Measurements from ENCODE around the gene ZFAND2A. TPM values are rescaled to one million over a fixed set of nuclear protein-coding genes. Genes with fewer than 3 reads are reported as not detected.
"Not testable (repeated sequence)": the region's sequence is repeated elsewhere in the genome, so short reads cannot be mapped to it uniquely, and the experiment has no call there.

The ZFAND2A gene
- total RNA-seq, 1 experiment from 2014 or later: 51.2 TPM

GRCh38 chr7:1160670-1161021, 650 bp upstream of the ZFAND2A start:
- H3K4me1 Mint-ChIP-seq (ENCODE audit: low read depth, unreplicated experiment): peaks cover 39% of the 10 kb centered on the region
- peak overlapping the region; percentile 97 for H3K4me3 Mint-ChIP-seq (ENCODE audit: low read depth, unreplicated experiment)
- DNase-seq: peak; percentile 50
- BruUV-seq (replicated peaks): TSS peak; percentile 53
- H3K27me3 Mint-ChIP-seq (ENCODE audit: unreplicated experiment): no peaks in the 10 kb centered on the region
- intact Hi-C loops (cut with micrococcal nuclease; ENCODE audit: unreplicated experiment): no loop called here
- no peaks in the 10 kb centered on the region for H3K9me3 Mint-ChIP-seq (ENCODE audit: low read depth, unreplicated experiment)
- peaks cover 67% of the 10 kb centered on the region for H3K36me3 Mint-ChIP-seq (ENCODE audit: insufficient read depth, unreplicated experiment)
- CTCF ChIA-PET: interaction anchor here (0.8 to 1.0 kb wide), 2 partner anchors 15 to 22 kb away, joined by 3 read pairs; no protein-coding TSS in a partner anchor
- H3K27ac Mint-ChIP-seq (ENCODE audit: unreplicated experiment): peak overlapping the region; percentile 48
- no peak for TF ChIP-seq CTCF (IDR thresholded peaks at IDR 0.05; ENCODE audit: unreplicated experiment)

DNA sequence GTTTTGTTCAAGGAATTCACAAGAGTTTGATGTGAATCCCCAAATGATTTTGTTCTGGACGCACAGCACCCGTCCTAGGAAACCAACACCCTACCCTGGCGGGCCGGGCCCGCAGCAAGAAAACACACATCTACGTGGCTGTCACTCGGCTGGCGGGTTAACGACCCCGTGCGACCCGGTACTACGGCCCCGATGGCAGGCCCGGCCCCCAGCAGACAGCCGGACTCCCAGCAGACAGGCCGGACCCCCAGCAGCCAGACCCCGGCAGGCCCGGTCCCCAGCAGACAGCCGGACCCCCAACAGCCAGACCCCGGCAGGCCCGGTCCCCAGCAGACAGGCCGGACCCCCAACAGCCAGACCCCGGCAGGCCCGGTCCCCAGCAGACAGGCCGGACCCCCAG, 765 bp downstream of the ZFAND2A start:
- Mint-ChIP-seq H3K36me3 (ENCODE audit: insufficient read depth, unreplicated experiment) (peaks cover 81% of the 10 kb centered on the region), H3K27ac (ENCODE audit: unreplicated experiment) (peak overlapping the region; percentile 91), H3K4me1 (ENCODE audit: low read depth, unreplicated experiment) (peaks cover 39% of the 10 kb centered on the region), H3K4me3 (ENCODE audit: low read depth, unreplicated experiment) (peak overlapping the region; percentile 97)
- CTCF ChIA-PET: interaction anchor here (0.8 kb wide), 1 partner anchor 21 kb away, joined by 3 read pairs; a partner anchor contains a TSS
- not testable (repeated sequence) for DNase-seq; BruUV-seq (replicated peaks); H3K9me3 Mint-ChIP-seq (ENCODE audit: low read depth, unreplicated experiment); H3K27me3 Mint-ChIP-seq (ENCODE audit: unreplicated experiment)
- intact Hi-C loops (cut with micrococcal nuclease; ENCODE audit: unreplicated experiment): loop anchor here (5.0 kb wide), 1 partner anchor 882 kb away; no protein-coding TSS in a partner anchor

DNA sequence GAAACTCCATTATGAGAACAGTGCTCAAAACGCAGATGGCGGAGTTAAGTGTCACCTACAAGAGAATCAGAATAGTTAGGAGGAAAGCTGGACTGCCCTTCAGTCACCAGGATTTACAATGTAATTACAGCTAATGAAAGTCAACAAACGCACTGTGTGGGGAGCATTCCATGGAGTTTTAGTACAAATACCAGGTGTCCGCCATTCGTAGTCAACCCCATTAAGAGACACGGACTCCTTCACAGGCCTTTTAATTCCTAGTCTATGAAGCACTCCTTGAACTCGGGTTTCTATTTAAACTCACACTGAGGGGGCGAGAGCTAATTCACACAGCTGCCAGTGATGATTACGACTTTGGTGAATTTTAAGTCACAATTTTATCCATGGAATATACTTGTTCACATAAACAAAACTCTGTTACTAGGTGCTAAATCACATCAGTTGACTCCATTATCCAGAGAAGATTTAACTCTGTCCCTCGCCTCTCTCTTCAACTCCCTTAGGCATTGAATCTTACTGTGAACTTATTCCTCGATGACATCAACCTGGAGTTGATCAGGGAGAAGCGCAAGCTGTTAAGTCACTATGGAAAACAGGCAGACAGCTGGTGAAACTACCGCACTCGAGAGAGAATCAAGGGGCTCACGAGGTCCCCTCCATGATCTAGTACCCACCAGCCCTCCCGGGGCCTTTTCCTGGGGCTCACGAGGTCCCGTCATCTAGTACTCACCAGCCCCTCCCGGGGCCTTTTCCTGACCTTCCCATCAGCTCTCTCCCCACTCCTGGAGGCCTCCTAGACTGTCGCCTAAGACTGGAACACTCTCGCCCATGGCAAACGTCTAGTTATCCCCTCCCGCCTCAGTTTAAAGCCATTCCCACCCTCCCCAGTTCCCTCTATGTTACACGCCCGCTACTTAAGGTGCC, 1.5 kb downstream of the ZFAND2A start:
- no peak for DNase-seq
- CTCF ChIA-PET: interaction anchor here (0.8 to 2.2 kb wide), 2 partner anchors 19 to 20 kb away, joined by 3 to 17 read pairs; a partner anchor contains a TSS
- Mint-ChIP-seq H3K4me3 (ENCODE audit: low read depth, unreplicated experiment) (peak overlapping the region; percentile 97), H3K27me3 (ENCODE audit: unreplicated experiment) (no peaks in the 10 kb centered on the region), H3K27ac (ENCODE audit: unreplicated experiment) (peak overlapping the region; percentile 91), H3K36me3 (ENCODE audit: insufficient read depth, unreplicated experiment) (peaks cover 87% of the 10 kb centered on the region), H3K9me3 (ENCODE audit: low read depth, unreplicated experiment) (no peaks in the 10 kb centered on the region), H3K4me1 (ENCODE audit: low read depth, unreplicated experiment) (peaks cover 39% of the 10 kb centered on the region)
- intact Hi-C loops (cut with micrococcal nuclease; ENCODE audit: unreplicated experiment): loop anchor here (5.0 kb wide), 1 partner anchor 881 kb away; no protein-coding TSS in a partner anchor
- TSS peak; percentile 24 for BruUV-seq (replicated peaks)
- no peak for TF ChIP-seq CTCF (IDR thresholded peaks at IDR 0.05; ENCODE audit: unreplicated experiment)

- Mint-ChIP-seq H3K36me3 (ENCODE audit: insufficient read depth, unreplicated experiment) (peaks cover 87% of the 10 kb centered on the region), H3K9me3 (ENCODE audit: low read depth, unreplicated experiment) (no peaks in the 10 kb centered on the region), H3K4me3 (ENCODE audit: low read depth, unreplicated experiment) (peak overlapping the region; percentile 97), H3K27me3 (ENCODE audit: unreplicated experiment) (no peaks in the 10 kb centered on the region), H3K4me1 (ENCODE audit: low read depth, unreplicated experiment) (peaks cover 39% of the 10 kb centered on the region), H3K27ac (ENCODE audit: unreplicated experiment) (peak overlapping the region; percentile 84)
- no TSS peak for BruUV-seq (replicated peaks)
- DNase-seq: peak; percentile 89
- no peak for TF ChIP-seq CTCF (IDR thresholded peaks at IDR 0.05; ENCODE audit: unreplicated experiment)
- intact Hi-C loops (cut with micrococcal nuclease; ENCODE audit: unreplicated experiment): loop anchor here (5.0 kb wide), 1 partner anchor 880 kb away; no protein-coding TSS in a partner anchor
- CTCF ChIA-PET: interaction anchor here (0.5 to 2.2 kb wide), 14 partner anchors 8 to 648 kb away, joined by 3 to 19 read pairs (median 4); a partner anchor contains a TSS
Observed at GRCh38 chr7:1156782-1157535, 3.0 kb downstream of the ZFAND2A start.

GRCh38 chr7:1155818-1156781, 3.9 kb downstream of the ZFAND2A start:
- Mint-ChIP-seq H3K27ac (ENCODE audit: unreplicated experiment) (peak overlapping the region; percentile 84), H3K36me3 (ENCODE audit: insufficient read depth, unreplicated experiment) (peaks cover 93% of the 10 kb centered on the region), H3K4me3 (ENCODE audit: low read depth, unreplicated experiment) (peak overlapping the region; percentile 97), H3K4me1 (ENCODE audit: low read depth, unreplicated experiment) (peaks cover 35% of the 10 kb centered on the region)
- not testable (repeated sequence) for H3K9me3 Mint-ChIP-seq (ENCODE audit: low read depth, unreplicated experiment); BruUV-seq (replicated peaks); H3K27me3 Mint-ChIP-seq (ENCODE audit: unreplicated experiment); DNase-seq
- CTCF ChIA-PET: interaction anchor here (0.6 to 2.2 kb wide), 10 partner anchors 14 to 649 kb away, joined by 3 to 19 read pairs (median 4); a partner anchor contains a TSS
- intact Hi-C loops (cut with micrococcal nuclease; ENCODE audit: unreplicated experiment): loop anchor here (5.0 kb wide), 1 partner anchor 879 kb away; no protein-coding TSS in a partner anchor
